HepG2 (cell line): Measurements from ENCODE around the gene ATN1. TPM values are rescaled to one million over a fixed set of nuclear protein-coding genes. Genes with fewer than 3 reads are reported as not detected.

Experiments used
- ATAC-seq: fragments of 200-7000 bp; cut with Tn5 transposase; 3 replicates; pipeline ENCODE4 v1.9.1; 2020; ENCODE audit warnings: mild to moderate bottlenecking, moderate library complexity
- BruUV-seq: library from RNA; stranded (reverse); fragments of 400-500 nt; replicated peaks from 2 replicates; lab custom pipeline; 2021; lab: Mats Ljungman, UMichigan
- CTCF ChIA-PET: fragments of 300-600 bp; formaldehyde crosslinking; extraction: SDS; loops from one replicate; lab custom pipeline; 2021; ENCODE audit warnings: low total read pairs, inconsistent platforms, low intra/inter-chr PET ratio; lab: Yijun Ruan, JAX
- POLR2A ChIA-PET: fragments of 350-600 bp; sonication (Branson Sonifier 250); formaldehyde crosslinking; loops from one replicate; lab custom pipeline; 2020; ENCODE audit warnings: antibody characterized with exemption, inconsistent platforms; lab: Yijun Ruan, JAX
- DNase-seq: peaks from one replicate; pipeline ENCODE4 v3.0.0-alpha.2; 2015; ENCODE audit warnings: low spot score
- FAIRE-seq: peaks from 3 replicates; lab custom pipeline; 2011; peaks lifted over from hg19 to GRCh38; lab: Jason Lieb, UNC
- H2AFZ ChIP-seq: one replicate; pipeline ENCODE4 v1.6.1; 2011; ENCODE audit warnings: low read length, inconsistent platforms
- H3K27ac ChIP-seq: fragments of 300-600 bp; 3 replicates; pipeline ENCODE4 v1.8.0; 2011; ENCODE audit warnings: mixed run types, mild to moderate bottlenecking, mixed read lengths, low read length, inconsistent platforms; ENCODE audit not compliant: insufficient read depth; ENCODE audit errors: extremely low read length
- H3K27me3 ChIP-seq, 2 experiments: fragments of 200-600 bp in 1 of 2; 2 replicates in 1 of 2; 3 replicates in 1 of 2; pipeline versions ENCODE4 v1.6.0 to v1.8.0; 2011; ENCODE audit warnings: low read length in 2 of 2, mild to moderate bottlenecking in 2 of 2, moderate library complexity in 2 of 2, inconsistent platforms in 1 of 2; ENCODE audit not compliant: insufficient read depth in 2 of 2, control insufficient read depth in 1 of 2
- H3K36me3 ChIP-seq, 2 experiments: fragments of 200-600 bp in 1 of 2; replicated peaks in 1 of 2; 2 replicates in 1 of 2; 3 replicates in 1 of 2; pipeline versions ENCODE4 v1.5.1 to v1.8.0; 2011; ENCODE audit warnings: low read length in 2 of 2, inconsistent platforms in 1 of 2; ENCODE audit not compliant: insufficient read depth in 2 of 2, control insufficient read depth in 1 of 2
- H3K4me1 ChIP-seq: 2 replicates; pipeline ENCODE4 v1.5.1; 2012; ENCODE audit warnings: low read length, inconsistent platforms; ENCODE audit not compliant: insufficient read depth
- H3K4me2 ChIP-seq: 2 replicates; pipeline ENCODE4 v1.6.0; 2011; ENCODE audit warnings: low read depth, low read length, inconsistent platforms
- H3K4me3 ChIP-seq, 3 experiments: fragments of 200-600 bp in 1 of 3; sonication (generic), shearing (Covaris generic) in 1 of 3; replicated peaks in 1 of 3; 2 replicates each; pipeline ENCODE4 v1.5.1; 2011 to 2016; ENCODE audit warnings: low read length in 3 of 3, inconsistent platforms in 2 of 3, low read depth in 2 of 3, mild to moderate bottlenecking in 2 of 3, control low read depth in 1 of 3, mixed read lengths in 1 of 3; ENCODE audit not compliant: insufficient read depth in 1 of 3
- H3K79me2 ChIP-seq: one replicate; pipeline ENCODE4 v1.6.1; 2011; ENCODE audit warnings: low read length, inconsistent platforms; ENCODE audit not compliant: insufficient read depth
- H3K9ac ChIP-seq: 2 replicates; pipeline ENCODE4 v1.6.0; 2011; ENCODE audit warnings: mild to moderate bottlenecking, low read depth, low read length, inconsistent platforms; ENCODE audit not compliant: insufficient read depth
- H3K9me3 ChIP-seq: 2 replicates; pipeline ENCODE4 v1.5.1; 2012; ENCODE audit warnings: mild to moderate bottlenecking, low read length
- H4K20me1 ChIP-seq: 2 replicates; pipeline ENCODE4 v1.6.0; 2011; ENCODE audit warnings: inconsistent platforms, mild to moderate bottlenecking, low read length, moderate library complexity; ENCODE audit not compliant: insufficient read depth
- AGO2 ChIP-seq: fragments of 200-400 bp; formaldehyde crosslinking; optimal IDR thresholded peaks from 2 replicates; pipeline ENCODE3; 2017; ENCODE audit warnings: mild to moderate bottlenecking, low read depth, low read length, moderate library complexity
- BRCA1 ChIP-seq: sonication (generic); formaldehyde crosslinking; IDR thresholded peaks from 2 replicates; pipeline ENCODE4 v1.4.0; 2020; ENCODE audit warnings: missing genetic modification reagents
- CCAR2 ChIP-seq: fragments of 200-400 bp; formaldehyde crosslinking; optimal IDR thresholded peaks from 2 replicates; pipeline ENCODE3; 2018; ENCODE audit warnings: low read depth, mild to moderate bottlenecking, low read length, moderate library complexity
- LBX2 ChIP-seq: sonication (generic); formaldehyde crosslinking; IDR thresholded peaks from 2 replicates; pipeline ENCODE4 v1.5.0; 2020; ENCODE audit warnings: missing genetic modification reagents, mild to moderate bottlenecking, borderline replicate concordance
- MTA1 ChIP-seq: sonication (generic); formaldehyde crosslinking; IDR thresholded peaks from 2 replicates; pipeline ENCODE4 v1.4.0; 2020; ENCODE audit warnings: missing genetic modification reagents, mild to moderate bottlenecking, borderline replicate concordance
- SP140L ChIP-seq: sonication (generic); formaldehyde crosslinking; IDR thresholded peaks from 2 replicates; pipeline ENCODE4 v1.4.0; 2020; ENCODE audit warnings: missing genetic modification reagents, borderline replicate concordance
- ZKSCAN1 ChIP-seq: fragments of 150-350 bp; IDR thresholded peaks from 2 replicates; pipeline ENCODE4 v1.6.1; 2014; ENCODE audit warnings: low read length
- ZNF543 ChIP-seq: sonication (generic); formaldehyde crosslinking; IDR thresholded peaks from 2 replicates; pipeline ENCODE4 v1.4.0; 2020; ENCODE audit warnings: mild to moderate bottlenecking, missing genetic modification reagents
- ZNF605 ChIP-seq: sonication (generic); formaldehyde crosslinking; IDR thresholded peaks from 2 replicates; pipeline ENCODE4 v1.8.0; 2022; ENCODE audit warnings: mild to moderate bottlenecking, missing genetic modification reagents
- WGBS: methylation state at CpG from one replicate; pipeline ENCODE4 v1.1.6; 2017; ENCODE audit warnings: low lambda C conversion rate; 5-methylcytosine and 5-hydroxymethylcytosine counted together
- in situ Hi-C: cut with HindIII; loops from 2 replicates; pipeline ENCODE4 v1.10.0; 2017; ENCODE audit warnings: low pct_unique_long_range_greater_than_20kb; ENCODE audit not compliant: extremely low pct_ligation_motif_present
- intact Hi-C: fragments of 100-400 bp; cut with micrococcal nuclease; formaldehyde crosslinking; loops from one replicate; pipeline ENCODE4 v1.10.0; 2022; ENCODE audit not compliant: unreplicated experiment
- polyA plus RNA-seq, 8 experiments: library from polyadenylated mRNA; depleted of rRNA in 3 of 8; stranded (reverse) in 7 of 8; unstranded in 1 of 8; fragments of >200 nt; fragmentation: Illumina TruSeq in 4 of 8; extraction: Trizol in 4 of 8; gene quantifications; 2 replicates each; pipeline versions ENCODE4 v1.2.1 to v1.2.3, GENCODE V29; 2011 to 2016; ENCODE audit warnings: low read depth in 4 of 8, missing spikeins in 1 of 8, mixed read lengths in 1 of 8; ENCODE audit not compliant: insufficient read depth in 1 of 8
- total RNA-seq, 5 experiments: library from RNA; depleted of rRNA; stranded (reverse); fragments of >200 nt; fragmentation: Illumina TruSeq; extraction: Trizol; gene quantifications; 2 replicates each; pipeline ENCODE4 v1.2.3, GENCODE V29; 2016; ENCODE audit warnings: low read depth in 1 of 5

The ATN1 gene
- total and polyA plus RNA-seq, 2 of the 13 experiments (the other 11 are each of a cell fraction or from before 2014, with no cell fraction given), result 2.1 to 8.6 TPM

DNA sequence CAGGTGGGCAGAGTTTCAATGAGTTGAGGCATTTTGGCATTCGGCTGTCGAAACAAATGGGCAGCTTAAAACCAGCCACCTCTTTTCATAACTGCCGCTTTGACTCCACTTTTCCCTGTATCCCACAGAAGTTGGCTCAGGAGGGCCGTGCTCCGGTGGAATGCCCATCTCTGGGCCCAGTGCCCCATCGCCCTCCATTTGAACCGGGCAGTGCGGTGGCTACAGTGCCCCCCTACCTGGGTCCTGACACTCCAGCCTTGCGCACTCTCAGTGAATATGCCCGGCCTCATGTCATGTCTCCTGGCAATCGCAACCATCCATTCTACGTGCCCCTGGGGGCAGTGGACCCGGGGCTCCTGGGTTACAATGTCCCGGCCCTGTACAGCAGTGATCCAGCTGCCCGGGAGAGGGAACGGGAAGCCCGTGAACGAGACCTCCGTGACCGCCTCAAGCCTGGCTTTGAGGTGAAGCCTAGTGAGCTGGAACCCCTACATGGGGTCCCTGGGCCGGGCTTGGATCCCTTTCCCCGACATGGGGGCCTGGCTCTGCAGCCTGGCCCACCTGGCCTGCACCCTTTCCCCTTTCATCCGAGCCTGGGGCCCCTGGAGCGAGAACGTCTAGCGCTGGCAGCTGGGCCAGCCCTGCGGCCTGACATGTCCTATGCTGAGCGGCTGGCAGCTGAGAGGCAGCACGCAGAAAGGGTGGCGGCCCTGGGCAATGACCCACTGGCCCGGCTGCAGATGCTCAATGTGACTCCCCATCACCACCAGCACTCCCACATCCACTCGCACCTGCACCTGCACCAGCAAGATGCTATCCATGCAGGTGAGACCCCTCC is 10.8 kb downstream of the ATN1 start:
- POLR2A ChIA-PET, result interaction anchor here (0.8 to 4.6 kb wide), 16 partner anchors 8 to 215 kb away, joined by 3 to 30 read pairs (median 10); partner anchors contain the start of genes ATN1, C1RL, COPS7A and ENO2
- TF ChIP-seq ZNF605 (no peak), ZKSCAN1 (no peak), ZNF543 (CRISPR knock-in tag) (no peak), AGO2 (peak; percentile 61), MTA1 (CRISPR knock-in tag) (0 out of 2 replicates have a peak, but pooled peaks have one; percentile 6), CCAR2 (no peak), LBX2 (CRISPR knock-in tag) (no peak), SP140L (no peak), BRCA1 (CRISPR knock-in tag) (no peak)
- TF ChIP-seq, all 625 proteins: peak for 2
- CTCF ChIA-PET, result interaction anchor here (1.8 to 2.5 kb wide), 2 partner anchors 15 to 69 kb away, joined by 14 to 16 read pairs; no protein-coding TSS in a partner anchor
- intact Hi-C loops, result loop anchor here (2.0 kb wide), 1 partner anchor 14 kb away; no protein-coding TSS in a partner anchor
- Histone ChIP-seq H2AFZ (no peak overlapping the region), H3K9ac (peak overlapping the region; percentile 93), H3K4me3 (peak overlapping the region in 2 of 3 experiments; percentile 28 to 78; a peak in 4 of 6 replicates), H3K36me3 (peaks cover 7 to 33% of the 10 kb centered on the region in 2 experiments), H3K4me2 (peak overlapping the region; percentile 87), H4K20me1 (no peaks in the 10 kb centered on the region), H3K9me3 (no peaks in the 10 kb centered on the region), H3K27ac (peak overlapping the region; percentile 90), H3K79me2 (no peaks in the 10 kb centered on the region), H3K27me3 (no peaks in the 10 kb centered on the region), H3K4me1 (peaks cover 33% of the 10 kb centered on the region)
- in situ Hi-C loops, result no loop called here
- no peak for ATAC-seq
- no peak for DNase-seq
- no TSS peak for BruUV-seq
- FAIRE-seq, result no peak
- 87% methylated on average over 15 of the region's 32 CpGs for WGBS
